Smooth muscle cell (in vitro differentiated cells): ENCODE results near the gene BIRC2. TPM values are rescaled to one million over a fixed set of nuclear protein-coding genes. Genes with fewer than 3 reads are reported as not detected.
A peak's percentile ranks its signal among the peaks of the same experiment; 100 is the strongest.

Experiments used
- DNase-seq: peaks from one replicate; lab custom pipeline; 2025; ENCODE audit not compliant: unreplicated experiment; lab: John Stamatoyannopoulos, UW
- H2AFZ ChIP-seq: fragments of 200-600 bp; sonication (generic); 2 replicates; pipeline ENCODE4 v1.6.0; 2016; ENCODE audit warnings: antibody characterized with exemption, low read depth, mild to moderate bottlenecking
- H3F3A ChIP-seq: fragments of 200-600 bp; sonication (generic); 2 replicates; pipeline ENCODE4 v1.6.0; 2017; ENCODE audit warnings: antibody characterized with exemption, low read depth
- H3K27ac ChIP-seq: fragments of 200-600 bp; sonication (generic); 2 replicates; pipeline ENCODE4 v1.5.1; 2016; ENCODE audit warnings: low read depth, mild to moderate bottlenecking
- H3K27me3 ChIP-seq: fragments of 200-600 bp; sonication (generic); 2 replicates; pipeline ENCODE4 v1.6.1; 2016; ENCODE audit warnings: low read depth, mild to moderate bottlenecking
- H3K36me3 ChIP-seq: fragments of 200-600 bp; sonication (generic); 2 replicates; pipeline ENCODE4 v1.5.1; 2016; ENCODE audit warnings: low read depth
- H3K4me1 ChIP-seq: fragments of 200-600 bp; sonication (generic); 2 replicates; pipeline ENCODE4 v1.5.1; 2016; ENCODE audit warnings: low read depth
- H3K4me2 ChIP-seq: fragments of 200-600 bp; sonication (generic); 2 replicates; pipeline ENCODE4 v1.6.0; 2016; ENCODE audit warnings: mild to moderate bottlenecking
- H3K4me3 ChIP-seq: fragments of 200-600 bp; sonication (generic); 2 replicates; pipeline ENCODE4 v1.5.1; 2016; ENCODE audit warnings: mild to moderate bottlenecking
- H3K79me2 ChIP-seq: fragments of 200-600 bp; sonication (generic); 2 replicates; pipeline ENCODE4 v1.6.0; 2016; ENCODE audit warnings: low read depth, mild to moderate bottlenecking
- H3K9ac ChIP-seq: fragments of 200-600 bp; sonication (generic); 2 replicates; pipeline ENCODE4 v1.6.0; 2016; ENCODE audit warnings: low read depth
- H3K9me3 ChIP-seq: fragments of 200-600 bp; sonication (generic); replicated peaks from 2 replicates; pipeline ENCODE4 v1.5.1; 2016; ENCODE audit warnings: low read depth
- H4K20me1 ChIP-seq: fragments of 200-600 bp; sonication (generic); 2 replicates; pipeline ENCODE4 v1.6.0; 2016; ENCODE audit warnings: low read depth
- WGBS: methylation state at CpG from one replicate; pipeline ENCODE4 v1.1.7; 2016; ENCODE audit warnings: low lambda C conversion rate; 5-methylcytosine and 5-hydroxymethylcytosine counted together
- polyA plus RNA-seq: library from polyadenylated mRNA; unstranded; fragments of >200 nt; fragmentation: Nextera tagmentation; extraction: Ambion mirVana; gene quantifications from 2 replicates; pipeline ENCODE4 v1.2.1, GENCODE V29; 2016
- total RNA-seq: library from RNA; depleted of rRNA; stranded (reverse); fragments of >200 nt; gene quantifications from 2 replicates; pipeline ENCODE4 v1.2.3, GENCODE V29; 2014
- TF ChIP-seq, protein P1 (sequence below): fragments of 200-600 bp; sonication (generic); IDR thresholded peaks from 2 replicates; pipeline ENCODE4 v1.5.1; 2017; ENCODE audit warnings: borderline replicate concordance, mild to moderate bottlenecking, antibody characterized with exemption; ENCODE audit not compliant: insufficient read depth, poor library complexity, severe bottlenecking

BIRC2 gene
- total and polyA plus RNA-seq, 2 experiments from 2014 or later: 46.3 to 170 TPM

GRCh38 chr11:102422817-102423712, 76.1 kb downstream of the BIRC2 start:
- Histone ChIP-seq H3K79me2 (peaks cover 4% of the 10 kb centered on the region), H3K27ac (no peak overlapping the region)

GRCh38 chr11:102423936-102424335, 76.9 kb downstream of the BIRC2 start:
- 86% methylated on average over 1 of the region's 1 CpG for WGBS
- H3K79me2 ChIP-seq: peaks cover 4% of the 10 kb centered on the region
- TF ChIP-seq, protein P1, sequence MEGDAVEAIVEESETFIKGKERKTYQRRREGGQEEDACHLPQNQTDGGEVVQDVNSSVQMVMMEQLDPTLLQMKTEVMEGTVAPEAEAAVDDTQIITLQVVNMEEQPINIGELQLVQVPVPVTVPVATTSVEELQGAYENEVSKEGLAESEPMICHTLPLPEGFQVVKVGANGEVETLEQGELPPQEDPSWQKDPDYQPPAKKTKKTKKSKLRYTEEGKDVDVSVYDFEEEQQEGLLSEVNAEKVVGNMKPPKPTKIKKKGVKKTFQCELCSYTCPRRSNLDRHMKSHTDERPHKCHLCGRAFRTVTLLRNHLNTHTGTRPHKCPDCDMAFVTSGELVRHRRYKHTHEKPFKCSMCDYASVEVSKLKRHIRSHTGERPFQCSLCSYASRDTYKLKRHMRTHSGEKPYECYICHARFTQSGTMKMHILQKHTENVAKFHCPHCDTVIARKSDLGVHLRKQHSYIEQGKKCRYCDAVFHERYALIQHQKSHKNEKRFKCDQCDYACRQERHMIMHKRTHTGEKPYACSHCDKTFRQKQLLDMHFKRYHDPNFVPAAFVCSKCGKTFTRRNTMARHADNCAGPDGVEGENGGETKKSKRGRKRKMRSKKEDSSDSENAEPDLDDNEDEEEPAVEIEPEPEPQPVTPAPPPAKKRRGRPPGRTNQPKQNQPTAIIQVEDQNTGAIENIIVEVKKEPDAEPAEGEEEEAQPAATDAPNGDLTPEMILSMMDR: no peak
- peaks cover 26% of the 10 kb centered on the region for H4K20me1 ChIP-seq
- H3K4me2 ChIP-seq: peak overlapping the region; percentile 37
- no peaks in the 10 kb centered on the region for H3K36me3 ChIP-seq
- no peak overlapping the region for H3K27ac ChIP-seq
- peaks cover 17% of the 10 kb centered on the region for H3K4me1 ChIP-seq
- H3F3A ChIP-seq: no peaks in the 10 kb centered on the region
- no peak overlapping the region for H3K4me3 ChIP-seq
- H3K9ac ChIP-seq: no peak overlapping the region
- H3K27me3 ChIP-seq: no peaks in the 10 kb centered on the region
- no peak for DNase-seq
- H3K9me3 ChIP-seq: no peaks in the 10 kb centered on the region
- H2AFZ ChIP-seq: no peak overlapping the region

More at GRCh38 chr11:102422817-102423712, 76.1 kb downstream of the BIRC2 start:
- Histone ChIP-seq H3K9me3 (no peaks in the 10 kb centered on the region), H3K9ac (no peak overlapping the region), H4K20me1 (peaks cover 26% of the 10 kb centered on the region), H3K4me2 (peak overlapping the region; percentile 37), H3F3A (no peaks in the 10 kb centered on the region), H3K36me3 (no peaks in the 10 kb centered on the region), H3K27me3 (no peaks in the 10 kb centered on the region), H2AFZ (no peak overlapping the region), H3K4me3 (no peak overlapping the region), H3K4me1 (peaks cover 17% of the 10 kb centered on the region)
- 35% methylated on average over 4 of the region's 4 CpGs for WGBS
- TF ChIP-seq, protein P1: no peak
- no peak for DNase-seq

DNA sequence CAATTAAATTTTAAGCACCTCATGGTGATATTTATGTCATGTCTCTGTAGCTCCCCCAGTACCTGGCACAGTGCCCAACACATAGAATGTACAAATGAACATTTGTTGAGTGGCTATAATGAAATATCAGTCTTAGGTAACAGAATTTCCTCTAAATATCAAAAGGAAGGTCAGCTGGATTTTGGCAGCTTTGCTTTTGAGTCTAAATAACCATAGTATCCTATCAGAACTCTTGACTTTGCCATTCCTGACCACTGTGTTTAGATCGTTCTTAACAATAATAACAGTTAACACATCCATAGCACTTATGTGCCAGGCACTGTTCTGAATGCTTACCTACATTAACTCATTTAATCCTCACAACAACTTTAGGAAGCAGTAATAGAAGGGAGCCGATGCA, 79.0 kb downstream of the BIRC2 start:
- peaks cover 30% of the 10 kb centered on the region for H4K20me1 ChIP-seq
- WGBS: 73% methylated on average over 2 of the region's 2 CpGs

More for the DNA sequence above, 79.0 kb downstream of the BIRC2 start:
- Histone ChIP-seq H3K4me3 (no peak overlapping the region), H3K27me3 (no peaks in the 10 kb centered on the region), H3K79me2 (peaks cover 4% of the 10 kb centered on the region), H3K9ac (no peak overlapping the region), H3K4me2 (no peak overlapping the region), H3F3A (no peaks in the 10 kb centered on the region), H2AFZ (no peak overlapping the region), H3K4me1 (peaks cover 21% of the 10 kb centered on the region), H3K36me3 (no peaks in the 10 kb centered on the region), H3K9me3 (no peaks in the 10 kb centered on the region), H3K27ac (no peak overlapping the region)
- TF ChIP-seq, protein P1: no peak
- no peak for DNase-seq
